GM12878 (cell line): ENCODE data around the gene PAQR9. TPM values are rescaled to one million over a fixed set of nuclear protein-coding genes. Genes with fewer than 3 reads are reported as not detected.
A peak's percentile ranks its signal among the peaks of the same experiment; 100 is the strongest.

Experiments used
- ATAC-seq: fragments of 200-7000 bp; cut with Tn5 transposase; 3 replicates; pipeline ENCODE4 v1.9.1; 2020; ENCODE audit warnings: mild to moderate bottlenecking, moderate library complexity
- Bru-seq: library from RNA; stranded (reverse); fragments of 400-500 nt; gene quantifications from one replicate; lab custom pipeline; 2021; lab: Mats Ljungman, UMichigan
- BruChase-seq, 2 experiments: library from RNA; stranded (reverse); fragments of 400-500 nt; gene quantifications; one replicate each; lab custom pipeline; 2021; lab: Mats Ljungman, UMichigan
- BruUV-seq: library from RNA; stranded (reverse); fragments of 400-500 nt; replicated peaks from 2 replicates; lab custom pipeline; 2021; lab: Mats Ljungman, UMichigan
- CTCF ChIA-PET: fragments of 300-600 bp; sonication (Branson Sonifier 250); formaldehyde crosslinking; extraction: SDS; loops from one replicate; lab custom pipeline; 2021; ENCODE audit warnings: inconsistent platforms; lab: Yijun Ruan, JAX
- POLR2A ChIA-PET: fragments of 350-600 bp; formaldehyde crosslinking; extraction: SDS; loops from one replicate; lab custom pipeline; 2021; ENCODE audit warnings: inconsistent platforms; lab: Charles Lee
- RAD21 ChIA-PET: fragments of 300-600 bp; sonication (Branson Sonifier 250); formaldehyde crosslinking; loops from one replicate; lab custom pipeline; 2023; ENCODE audit warnings: antibody characterized with exemption; ENCODE audit not compliant: unreplicated experiment; lab: Charles Lee
- SMC1A ChIA-PET: fragments of 300-600 bp; sonication (Branson Sonifier 250); formaldehyde crosslinking; loops from one replicate; lab custom pipeline; 2023; ENCODE audit not compliant: unreplicated experiment, uncharacterized antibody; lab: Charles Lee
- DNase-seq: peaks from one replicate; pipeline ENCODE4 v3.0.0-alpha.2; 2011; ENCODE audit warnings: low read depth, low spot score
- FAIRE-seq: peaks from 3 replicates; lab custom pipeline; 2011; peaks lifted over from hg19 to GRCh38; lab: Jason Lieb, UNC
- H2AFZ ChIP-seq: 2 replicates; pipeline ENCODE4 v1.6.0; 2011; ENCODE audit warnings: low read depth, low read length, control low read depth; ENCODE audit not compliant: control insufficient read depth
- H3K27ac ChIP-seq: 2 replicates; pipeline ENCODE4 v1.5.1; 2011; ENCODE audit warnings: control low read depth; ENCODE audit not compliant: control insufficient read depth, insufficient read depth
- H3K27me3 ChIP-seq, 2 experiments: replicated peaks in 1 of 2; 2 replicates each; pipeline versions ENCODE4 v1.6.0 to v1.6.1; 2011; ENCODE audit warnings: low read length in 1 of 2; ENCODE audit not compliant: control insufficient read depth in 2 of 2, insufficient read depth in 2 of 2
- H3K36me3 ChIP-seq, 2 experiments: 2 replicates each; pipeline ENCODE4 v1.5.1; 2011; ENCODE audit warnings: low read length in 1 of 2; ENCODE audit not compliant: control insufficient read depth in 2 of 2, insufficient read depth in 2 of 2
- H3K4me1 ChIP-seq: 2 replicates; pipeline ENCODE4 v1.6.1; 2011; ENCODE audit warnings: mild to moderate bottlenecking, low read length, moderate library complexity, mixed read lengths; ENCODE audit not compliant: control insufficient read depth, insufficient read depth
- H3K4me2 ChIP-seq: 2 replicates; pipeline ENCODE4 v1.6.0; 2011; ENCODE audit warnings: control low read depth; ENCODE audit not compliant: control insufficient read depth, insufficient read depth
- H3K4me3 ChIP-seq: fragments of 200-600 bp; sonication (generic); 2 replicates; pipeline ENCODE4 v1.5.1; 2016
- H3K79me2 ChIP-seq: 2 replicates; pipeline ENCODE4 v1.6.0; 2011; ENCODE audit warnings: low read length; ENCODE audit not compliant: control insufficient read depth, insufficient read depth
- H3K9ac ChIP-seq: 2 replicates; pipeline ENCODE4 v1.8.0; 2011; ENCODE audit warnings: low read length, control low read depth, mixed read lengths; ENCODE audit not compliant: control insufficient read depth, insufficient read depth
- H3K9me3 ChIP-seq: replicated peaks from 3 replicates; pipeline ENCODE4 v1.5.1; 2011; ENCODE audit warnings: mild to moderate bottlenecking, low read length; ENCODE audit not compliant: control insufficient read depth, insufficient read depth
- H4K20me1 ChIP-seq: 2 replicates; pipeline ENCODE4 v1.6.0; 2011; ENCODE audit not compliant: control insufficient read depth, insufficient read depth
- BACH1 ChIP-seq: fragments of 450-650 bp; IDR thresholded peaks from 2 replicates; pipeline ENCODE4 v1.6.1; 2017; ENCODE audit warnings: mild to moderate bottlenecking, borderline replicate concordance
- SUZ12 ChIP-seq: fragments of 200-600 bp; sonication (generic); IDR thresholded peaks from one replicate; pipeline ENCODE4 v1.6.1; 2018; ENCODE audit warnings: antibody characterized with exemption, mild to moderate bottlenecking; ENCODE audit not compliant: unreplicated experiment
- WGBS: methylation state at CpG from one replicate; pipeline ENCODE4 v1.1.6; 2016; ENCODE audit warnings: low lambda C conversion rate; ENCODE audit not compliant: insufficient replicate concordance, insufficient coverage; ENCODE audit errors: missing lambda C conversion rate; 5-methylcytosine and 5-hydroxymethylcytosine counted together
- in situ Hi-C: fragments of 300-500 bp; cut with MboI; formaldehyde crosslinking; loops from 9 replicates; pipeline ENCODE4 v1.14.3; 2018; ENCODE audit warnings: mixed read lengths
- intact Hi-C: fragments of 100-400 bp; cut with micrococcal nuclease; formaldehyde crosslinking; loops from one replicate; pipeline ENCODE4 v1.14.2; 2022; ENCODE audit not compliant: unreplicated experiment
- long read RNA-seq, 2 experiments: library from polyadenylated mRNA; unstranded; transcript quantifications; one replicate each; pipeline ENCODE4 v2.0.0, GENCODE V29; 2019 to 2020
- polyA minus RNA-seq, 3 experiments: library from RNA; depleted of rRNA, polyadenylated mRNA; stranded (reverse); fragments of >200 nt; gene quantifications; 2 replicates each; pipeline ENCODE4 v1.2.3, GENCODE V29; 2011
- polyA plus RNA-seq, 11 experiments: library from polyadenylated mRNA; depleted of rRNA in 4 of 11; unstranded in 6 of 11; stranded (reverse) in 5 of 11; fragments of >200 nt; fragmentation: Nextera tagmentation in 4 of 11; fragmentation: Illumina TruSeq in 1 of 11; extraction: Ambion mirVana in 4 of 11; extraction: Trizol in 1 of 11; gene quantifications; 1 replicate in 1 of 11; 2 replicates in 10 of 11; pipeline versions ENCODE4 v1.2.1 to v1.2.3, GENCODE V29; 2011 to 2016; ENCODE audit warnings: inconsistent platforms in 2 of 11, missing spikeins in 2 of 11, low read depth in 1 of 11
- total RNA-seq, 4 experiments: library from RNA; depleted of rRNA in 3 of 4; stranded (reverse); fragments of >200 nt in 3 of 4; fragmentation: Illumina TruSeq in 1 of 4; extraction: Trizol in 1 of 4; gene quantifications; 2 replicates each; pipeline versions ENCODE4 v1.2.1 to v1.2.3, GENCODE V29; 2013 to 2021

Gene PAQR9
- total RNA-seq (2013; cell fraction: nucleolus; rRNA removed): not detected in 2 replicates
- total RNA-seq (2014; rRNA removed) (not detected in 2 replicates), total RNA-seq (2014; rRNA removed; fragmentation: Illumina TruSeq; extraction: Trizol) (not detected in 2 replicates), total RNA-seq (2021) (not detected in 2 replicates), polyA plus RNA-seq (2011; rRNA removed) (not detected in 2 replicates), polyA plus RNA-seq (2014; fragmentation: Illumina TruSeq; extraction: Trizol) (not detected in 2 replicates), polyA plus RNA-seq (2014; fragmentation: Nextera tagmentation; extraction: Ambion mirVana) (not detected), polyA plus RNA-seq (2014; rRNA removed) (not detected in 2 replicates), polyA plus RNA-seq (2016; fragmentation: Nextera tagmentation; extraction: Ambion mirVana) (not detected), polyA minus RNA-seq (2011; rRNA and poly(A)+ RNA removed) (0.05 TPM in 1 of 2 replicates, not detected in the other), Bru-seq, nascent RNA (not detected), BruChase-seq, experiment 1, labeled RNA remaining after a 6-hour chase (percentile 18 among the genes with signal in this experiment), BruChase-seq, experiment 2, labeled RNA remaining after a 2-hour chase (not detected)
- polyA plus RNA-seq (2011; ENCODE audit: low read depth): not detected
- polyA plus RNA-seq (2011; cell fraction: cytosol; rRNA removed): not detected in 2 replicates
- polyA plus RNA-seq (2011; cell fraction: nucleus; rRNA removed): not detected in 2 replicates
- polyA plus RNA-seq (2012): not detected in 2 replicates
- not detected in 2 replicates for polyA minus RNA-seq (2011; cell fraction: cytosol; rRNA and poly(A)+ RNA removed)
- polyA minus RNA-seq (2011; cell fraction: nucleus; rRNA and poly(A)+ RNA removed): 0.12 TPM in 1 of 2 replicates, not detected in the other
- long read RNA-seq, experiment 1: 0 reads
- long read RNA-seq, experiment 2: 0 reads

- Histone ChIP-seq H2AFZ (no peak within 1 kb of the TSS; the same call in 1 of the 2 replicates), H3K79me2 (no peaks in the 10 kb centered on the region), H3K9ac (no peak within 1 kb of the TSS)
- RAD21 ChIA-PET: no interaction called here
- DNase-seq: no peak
- no peak for TF ChIP-seq BACH1
- TF ChIP-seq SUZ12: peak; percentile 90
- TF ChIP-seq, all 136 proteins: peak for 1
- BruUV-seq: no TSS peak
- in situ Hi-C loops (no loop called here), intact Hi-C loops (no loop called here)
- 7% methylated on average over 64 of the region's 117 CpGs for WGBS
- H3K27me3 ChIP-seq: peaks cover 7 to 17% of the 10 kb centered on the region in 2 experiments
- peak within 1 kb of the TSS; percentile 64; the same call in 1 of the 2 replicates for H3K4me2 ChIP-seq
- FAIRE-seq: no peak
- CTCF ChIA-PET: interaction anchor here (0.6 kb wide), 1 partner anchor 196 kb away, joined by 3 read pairs; no protein-coding TSS in a partner anchor
- no peaks in the 10 kb centered on the region; the same call in 2 of the 3 replicates for H3K9me3 ChIP-seq
- peak within 1 kb of the TSS; percentile 44; the same call in 1 of the 2 replicates for H3K4me3 ChIP-seq
- SMC1A ChIA-PET: no interaction called here
- no peaks in the 10 kb centered on the region for H3K4me1 ChIP-seq
- peak; percentile 42; the same call in 2 of the 3 replicates for ATAC-seq
- POLR2A ChIA-PET: no interaction called here
- H3K27ac ChIP-seq: no peak within 1 kb of the TSS
- no peaks in the 10 kb centered on the region for H3K36me3 ChIP-seq
- H4K20me1 ChIP-seq: no peaks in the 10 kb centered on the region
Measured at GRCh38 chr3:142963516-142964448, at the start of gene PAQR9. Gene PAQR9 (minus strand): TSS chr3:142963674. CDS start chr3:142963336, 338 bp downstream.
